Esophagus squamous epithelium (tissue), 4 donors: ENCODE results near the gene SLC35D2.

Source experiments
- POLR2A ChIP-seq, 4 donors: fragments of 450-650 bp; IDR thresholded peaks; one replicate each; pipeline ENCODE4 v1.6.1; 2017; ENCODE audit warnings: antibody characterized with exemption in 4 of 4, mild to moderate bottlenecking in 4 of 4, moderate library complexity in 3 of 4
- TF ChIP-seq, protein P1 (sequence below), 6 experiments: fragments of 450-650 bp in 4 of 6; fragments of 200-600 bp in 2 of 6; sonication (generic) in 2 of 6; IDR thresholded peaks; one replicate each; pipeline ENCODE4 v1.5.1; 2016 to 2019; ENCODE audit warnings: antibody characterized with exemption in 6 of 6, mild to moderate bottlenecking in 4 of 6, moderate library complexity in 4 of 6

DNA sequence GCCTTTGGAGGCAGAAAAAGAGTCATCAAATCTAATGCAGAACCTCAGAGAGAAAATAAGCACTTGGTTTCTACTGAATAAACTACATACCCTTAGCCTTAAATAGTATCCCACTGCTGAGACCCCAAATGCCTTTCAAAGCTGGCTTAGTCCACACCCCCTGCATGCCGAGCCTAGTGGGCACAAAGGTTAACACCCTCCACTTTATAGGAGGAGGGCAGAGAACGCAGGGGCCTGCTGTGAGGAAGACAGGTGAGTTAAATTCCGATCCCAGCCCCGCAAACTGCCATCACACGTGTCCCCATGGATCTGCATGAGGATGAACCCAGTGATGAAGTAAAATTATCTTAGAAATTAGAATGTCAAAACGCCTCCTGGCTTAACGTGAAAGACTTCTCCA is 62.0 kb downstream of the SLC35D2 start:
- TF ChIP-seq, protein P1, sequence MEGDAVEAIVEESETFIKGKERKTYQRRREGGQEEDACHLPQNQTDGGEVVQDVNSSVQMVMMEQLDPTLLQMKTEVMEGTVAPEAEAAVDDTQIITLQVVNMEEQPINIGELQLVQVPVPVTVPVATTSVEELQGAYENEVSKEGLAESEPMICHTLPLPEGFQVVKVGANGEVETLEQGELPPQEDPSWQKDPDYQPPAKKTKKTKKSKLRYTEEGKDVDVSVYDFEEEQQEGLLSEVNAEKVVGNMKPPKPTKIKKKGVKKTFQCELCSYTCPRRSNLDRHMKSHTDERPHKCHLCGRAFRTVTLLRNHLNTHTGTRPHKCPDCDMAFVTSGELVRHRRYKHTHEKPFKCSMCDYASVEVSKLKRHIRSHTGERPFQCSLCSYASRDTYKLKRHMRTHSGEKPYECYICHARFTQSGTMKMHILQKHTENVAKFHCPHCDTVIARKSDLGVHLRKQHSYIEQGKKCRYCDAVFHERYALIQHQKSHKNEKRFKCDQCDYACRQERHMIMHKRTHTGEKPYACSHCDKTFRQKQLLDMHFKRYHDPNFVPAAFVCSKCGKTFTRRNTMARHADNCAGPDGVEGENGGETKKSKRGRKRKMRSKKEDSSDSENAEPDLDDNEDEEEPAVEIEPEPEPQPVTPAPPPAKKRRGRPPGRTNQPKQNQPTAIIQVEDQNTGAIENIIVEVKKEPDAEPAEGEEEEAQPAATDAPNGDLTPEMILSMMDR (IDR thresholded peaks at IDR 0.05) = no peak
- no peak for TF ChIP-seq POLR2A (IDR thresholded peaks at IDR 0.05)
